Endothelial cell of umbilical vein (primary cell): ENCODE measurements around the gene NUP37. TPM values are rescaled to one million over a fixed set of nuclear protein-coding genes. Genes with fewer than 3 reads are reported as not detected.

Source experiments
- BruUV-seq: library from RNA; stranded (reverse); fragments of 400-500 nt; replicated peaks from 2 replicates; lab custom pipeline; 2021; lab: Mats Ljungman, UMichigan
- CTCF ChIA-PET: fragments of 300-600, 350-600 bp; sonication (Branson Sonifier 250); formaldehyde crosslinking; loops from one replicate; lab custom pipeline; 2021; ENCODE audit warnings: antibody characterized with exemption, inconsistent platforms; lab: Charles Lee
- POLR2A ChIA-PET: fragments of 300-600, 350-600 bp; sonication (Branson Sonifier 250); formaldehyde crosslinking; loops from one replicate; lab custom pipeline; 2021; ENCODE audit warnings: antibody characterized with exemption, inconsistent platforms; lab: Charles Lee
- DNase-seq: peaks from one replicate; pipeline ENCODE4 v3.0.0-alpha.2; 2011; ENCODE audit warnings: low read depth, low spot score
- FAIRE-seq: peaks from 2 replicates; lab custom pipeline; 2011; peaks lifted over from hg19 to GRCh38; lab: Jason Lieb, UNC
- H2AFZ ChIP-seq: 2 replicates; pipeline ENCODE4 v1.6.0; 2012; ENCODE audit warnings: low read depth, low read length, control low read depth, inconsistent platforms
- H3K27ac ChIP-seq: 2 replicates; pipeline ENCODE4 v1.5.1; 2011; ENCODE audit warnings: low read depth, mild to moderate bottlenecking, control low read depth, low read length, moderate library complexity; ENCODE audit not compliant: insufficient read depth
- H3K27me3 ChIP-seq, 2 experiments: 2 replicates each; pipeline versions ENCODE4 v1.6.0 to v1.6.1; 2011; ENCODE audit warnings: low read length in 2 of 2, mixed read lengths in 1 of 2; ENCODE audit not compliant: control insufficient read depth in 2 of 2, insufficient read depth in 2 of 2
- H3K36me3 ChIP-seq, 2 experiments: 2 replicates in 1 of 2; 3 replicates in 1 of 2; pipeline ENCODE4 v1.5.1; 2011; ENCODE audit warnings: low read length in 2 of 2, mild to moderate bottlenecking in 1 of 2, moderate library complexity in 1 of 2; ENCODE audit not compliant: control insufficient read depth in 2 of 2, insufficient read depth in 2 of 2; ENCODE audit errors: extremely low read depth in 1 of 2
- H3K4me1 ChIP-seq: 3 replicates; pipeline ENCODE4 v1.5.1; 2011; ENCODE audit warnings: mild to moderate bottlenecking, low read length; ENCODE audit not compliant: control insufficient read depth, insufficient read depth; ENCODE audit errors: extremely low read depth
- H3K4me2 ChIP-seq: 2 replicates; pipeline ENCODE4 v1.6.1; 2011; ENCODE audit warnings: low read length, control low read depth, mixed read lengths; ENCODE audit not compliant: insufficient read depth
- H3K4me3 ChIP-seq, 3 experiments: fragments of 200-600 bp in 1 of 3; sonication (generic), shearing (Covaris generic) in 1 of 3; replicated peaks in 1 of 3; 2 replicates each; pipeline ENCODE4 v1.5.1; 2011 to 2016; ENCODE audit warnings: control low read depth in 3 of 3, low read length in 3 of 3, mild to moderate bottlenecking in 2 of 3, inconsistent platforms in 1 of 3, low read depth in 1 of 3, moderate library complexity in 1 of 3; ENCODE audit not compliant: insufficient read depth in 1 of 3
- H3K79me2 ChIP-seq: 2 replicates; pipeline ENCODE4 v1.6.0; 2012; ENCODE audit warnings: low read length, inconsistent platforms; ENCODE audit not compliant: control insufficient read depth, insufficient read depth
- H3K9ac ChIP-seq: replicated peaks from 2 replicates; pipeline ENCODE3; 2011; ENCODE audit warnings: low read length, control low read depth; ENCODE audit not compliant: insufficient read depth; ENCODE audit errors: extremely low read depth
- H3K9me1 ChIP-seq: replicated peaks from 3 replicates; pipeline ENCODE4 v1.6.0; 2011; ENCODE audit warnings: mild to moderate bottlenecking, low read length; ENCODE audit not compliant: control insufficient read depth, insufficient read depth; ENCODE audit errors: extremely low read depth
- H3K9me3 ChIP-seq: replicated peaks from 2 replicates; pipeline ENCODE4 v1.5.1; 2012; ENCODE audit warnings: low read length, inconsistent platforms; ENCODE audit not compliant: control insufficient read depth, insufficient read depth
- H4K20me1 ChIP-seq: replicated peaks from 2 replicates; pipeline ENCODE3; 2011; ENCODE audit warnings: mild to moderate bottlenecking, low read length; ENCODE audit not compliant: control insufficient read depth, insufficient read depth; ENCODE audit errors: extremely low read depth
- EZH2 ChIP-seq: IDR thresholded peaks from 2 replicates; pipeline ENCODE4 v1.6.1; 2012; ENCODE audit warnings: borderline replicate concordance, low read depth, mild to moderate bottlenecking, moderate library complexity, low read length, inconsistent platforms; ENCODE audit not compliant: severe bottlenecking
- GATA2 ChIP-seq: IDR thresholded peaks from 2 replicates; pipeline ENCODE4 v1.7.0; 2011; ENCODE audit warnings: low read depth, mild to moderate bottlenecking, moderate library complexity, mixed read lengths, low read length; ENCODE audit not compliant: insufficient read length, insufficient read depth
- JUN ChIP-seq: IDR thresholded peaks from 2 replicates; pipeline ENCODE4 v1.6.1; 2011; ENCODE audit warnings: borderline replicate concordance, low read depth; ENCODE audit not compliant: insufficient read length, insufficient read depth
- MAX ChIP-seq: IDR thresholded peaks from 2 replicates; pipeline ENCODE4 v1.6.1; 2011; ENCODE audit not compliant: insufficient read depth, insufficient read length
- MYC ChIP-seq: IDR thresholded peaks from one replicate; pipeline ENCODE4 v1.6.1; 2011; ENCODE audit warnings: mild to moderate bottlenecking, low read depth, low read length
- POLR2A ChIP-seq: IDR thresholded peaks from 2 replicates; pipeline ENCODE4 v1.6.1; 2012; ENCODE audit warnings: low read depth, mild to moderate bottlenecking, control low read depth, low read length
- dilution Hi-C: fragments of 300-500 bp; cut with MboI; formaldehyde crosslinking; loops from one replicate; pipeline ENCODE4 v1.15.0; 2019; ENCODE audit warnings: low sequenced_read_pairs; ENCODE audit not compliant: extremely low pct_ligation_motif_present
- intact Hi-C: fragments of 100-400 bp; cut with micrococcal nuclease; formaldehyde crosslinking; loops from one replicate; pipeline ENCODE4 v1.10.0; 2022
- polyA plus RNA-seq, 4 experiments: library from polyadenylated mRNA; depleted of rRNA in 3 of 4; stranded (reverse) in 3 of 4; unstranded in 1 of 4; fragments of >200 nt; gene quantifications; 2 replicates each; pipeline versions ENCODE4 v1.2.1 to v1.2.3, GENCODE V29; 2011 to 2012; ENCODE audit warnings: missing spikeins in 1 of 4
- total RNA-seq: library from RNA; stranded (reverse); gene quantifications from 2 replicates; pipeline ENCODE4 v1.2.3, GENCODE V29; 2021
- TF ChIP-seq, protein P1 (sequence below), 2 donors: IDR thresholded peaks; 1 replicate in 1 of 2; 2 replicates in 1 of 2; pipeline ENCODE4 v1.5.1; 2011; ENCODE audit warnings: low read length in 2 of 2, mild to moderate bottlenecking in 2 of 2, moderate library complexity in 2 of 2, control low read depth in 1 of 2, inconsistent platforms in 1 of 2, low read depth in 1 of 2; ENCODE audit not compliant: insufficient read depth in 1 of 2; ENCODE audit errors: extremely low read depth in 1 of 2

Gene NUP37
- total and polyA plus RNA-seq, 2 donors (not counting 3 experiments of a cell fraction or from before 2014, with no cell fraction given): 25.0 to 46.8 TPM

GRCh38 chr12:102024765-102025164 lies 95.1 kb downstream of the NUP37 start:
- intact Hi-C loops: no loop called here
- CTCF ChIA-PET: interaction anchor here (0.5 to 1.1 kb wide), 2 partner anchors 58 to 1472 kb away, joined by 4 to 5 read pairs; no protein-coding TSS in a partner anchor
- Histone ChIP-seq H3K9me3 (no peaks in the 10 kb centered on the region), H3K4me2 (no peak overlapping the region), H3K4me1 (no peaks in the 10 kb centered on the region), H3K4me3 (no peak overlapping the region), H3K27ac (no peak overlapping the region), H3K27me3 (no peaks in the 10 kb centered on the region), H3K9me1 (no peaks in the 10 kb centered on the region), H3K79me2 (no peaks in the 10 kb centered on the region), H4K20me1 (no peaks in the 10 kb centered on the region), H2AFZ (no peak overlapping the region), H3K9ac (no peak overlapping the region), H3K36me3 (no peaks in the 10 kb centered on the region)
- TF ChIP-seq JUN (no peak), POLR2A (no peak), MYC (no peak), EZH2 (no peak), MAX (no peak), GATA2 (no peak)
- TF ChIP-seq, protein P1, sequence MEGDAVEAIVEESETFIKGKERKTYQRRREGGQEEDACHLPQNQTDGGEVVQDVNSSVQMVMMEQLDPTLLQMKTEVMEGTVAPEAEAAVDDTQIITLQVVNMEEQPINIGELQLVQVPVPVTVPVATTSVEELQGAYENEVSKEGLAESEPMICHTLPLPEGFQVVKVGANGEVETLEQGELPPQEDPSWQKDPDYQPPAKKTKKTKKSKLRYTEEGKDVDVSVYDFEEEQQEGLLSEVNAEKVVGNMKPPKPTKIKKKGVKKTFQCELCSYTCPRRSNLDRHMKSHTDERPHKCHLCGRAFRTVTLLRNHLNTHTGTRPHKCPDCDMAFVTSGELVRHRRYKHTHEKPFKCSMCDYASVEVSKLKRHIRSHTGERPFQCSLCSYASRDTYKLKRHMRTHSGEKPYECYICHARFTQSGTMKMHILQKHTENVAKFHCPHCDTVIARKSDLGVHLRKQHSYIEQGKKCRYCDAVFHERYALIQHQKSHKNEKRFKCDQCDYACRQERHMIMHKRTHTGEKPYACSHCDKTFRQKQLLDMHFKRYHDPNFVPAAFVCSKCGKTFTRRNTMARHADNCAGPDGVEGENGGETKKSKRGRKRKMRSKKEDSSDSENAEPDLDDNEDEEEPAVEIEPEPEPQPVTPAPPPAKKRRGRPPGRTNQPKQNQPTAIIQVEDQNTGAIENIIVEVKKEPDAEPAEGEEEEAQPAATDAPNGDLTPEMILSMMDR (IDR thresholded peaks at IDR 0.05; ENCODE audit: extremely low read depth in 1 of 2, insufficient read depth in 1 of 2, low read depth in 1 of 2, low read length in 2 of 2): no peak
- no peak for FAIRE-seq
- DNase-seq: peak; percentile 29
- POLR2A ChIA-PET: no interaction called here
- dilution Hi-C loops: no loop called here
- no TSS peak for BruUV-seq
